GM19467 (cell line): ENCODE results near the gene GALNT10.

Experiments
- ATAC-seq: cut with Tn5 transposase; IDR thresholded peaks from one replicate; pipeline ENCODE4 v1.9.1; 2021; ENCODE audit warnings: mild to moderate bottlenecking, moderate library complexity; ENCODE audit not compliant: unreplicated experiment

The GALNT10 gene

DNA sequence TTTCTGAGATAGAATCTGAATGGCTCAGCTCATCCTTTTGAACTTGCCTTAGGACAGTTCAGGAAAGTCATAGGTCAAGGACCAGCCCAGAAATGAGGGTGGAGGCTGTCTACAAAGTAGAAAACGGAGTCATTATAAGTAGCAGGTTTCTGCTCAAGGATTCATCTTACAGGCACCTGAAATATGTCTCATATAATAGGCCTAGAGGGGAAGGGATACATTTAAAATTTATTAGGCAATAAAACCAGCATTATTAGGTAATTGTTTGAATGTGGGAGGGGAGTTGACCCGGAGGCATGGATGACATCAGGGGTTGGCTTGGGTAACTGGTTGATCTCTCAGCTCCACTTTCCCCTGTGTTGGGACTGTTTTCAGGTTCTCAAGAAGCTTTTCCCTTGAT, 11.9 kb upstream of the GALNT10 start:
- ATAC-seq = no peak

DNA sequence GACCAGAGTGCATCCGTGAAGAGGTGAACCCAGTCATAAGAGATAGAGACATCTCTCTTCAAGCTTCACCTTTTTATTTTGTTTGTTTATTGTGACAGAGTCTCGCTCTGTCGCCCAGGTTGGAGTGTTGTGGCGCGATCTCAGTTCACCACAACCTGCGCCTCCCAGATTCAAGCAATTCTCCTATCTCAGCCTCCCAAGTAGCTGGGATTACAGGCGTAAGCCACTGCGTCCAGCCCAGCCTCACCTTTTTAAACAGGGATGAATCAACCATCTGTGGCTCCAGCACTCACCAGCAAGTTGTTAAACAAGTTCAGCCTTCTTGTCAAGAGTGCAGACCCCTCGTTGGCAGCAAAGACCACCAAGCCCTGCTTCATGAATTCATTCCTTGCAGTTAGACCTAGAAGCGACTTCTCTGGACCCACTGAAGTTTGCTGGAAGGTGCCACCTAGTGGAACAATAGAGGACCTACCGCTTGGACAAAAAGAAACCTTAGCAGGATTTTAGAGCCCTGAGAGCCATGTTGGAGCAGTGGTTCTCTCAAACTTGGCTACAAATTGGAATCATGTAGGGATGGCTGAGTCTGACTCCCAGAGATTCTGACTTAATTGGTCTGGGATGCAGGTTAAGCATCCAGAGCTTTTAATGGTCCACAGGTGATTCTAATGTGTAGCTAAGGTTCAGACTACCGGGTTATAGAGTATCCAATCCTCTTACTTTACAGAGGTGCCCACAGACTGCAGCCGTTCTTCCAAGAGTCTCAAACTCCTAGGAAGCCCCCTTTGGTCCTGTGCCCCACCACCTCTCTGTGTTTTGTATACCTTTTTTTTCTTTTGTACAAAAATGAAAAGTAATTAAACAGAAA, 10.5 kb upstream of the GALNT10 start:
- peak; percentile 90 for ATAC-seq

DNA sequence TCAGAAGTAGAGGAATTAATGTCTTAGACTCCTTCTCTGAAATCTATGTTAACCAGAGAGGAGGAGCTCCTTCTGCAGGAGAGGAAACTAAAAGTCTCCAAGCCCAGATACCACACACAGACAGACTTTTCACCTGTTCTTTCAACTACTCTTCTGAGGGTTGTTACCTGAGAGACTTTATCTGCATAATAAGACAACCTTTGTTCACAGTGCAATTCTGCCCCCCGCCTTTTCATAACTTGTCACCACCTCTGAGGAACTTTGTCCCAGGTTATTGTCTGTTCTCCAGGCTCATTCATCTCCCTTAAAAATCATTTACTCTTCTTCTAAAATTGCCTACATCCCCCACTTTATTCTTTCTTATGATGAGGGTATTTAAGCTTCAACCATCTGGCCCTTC, 9.4 kb upstream of the GALNT10 start:
- ATAC-seq = no peak

DNA sequence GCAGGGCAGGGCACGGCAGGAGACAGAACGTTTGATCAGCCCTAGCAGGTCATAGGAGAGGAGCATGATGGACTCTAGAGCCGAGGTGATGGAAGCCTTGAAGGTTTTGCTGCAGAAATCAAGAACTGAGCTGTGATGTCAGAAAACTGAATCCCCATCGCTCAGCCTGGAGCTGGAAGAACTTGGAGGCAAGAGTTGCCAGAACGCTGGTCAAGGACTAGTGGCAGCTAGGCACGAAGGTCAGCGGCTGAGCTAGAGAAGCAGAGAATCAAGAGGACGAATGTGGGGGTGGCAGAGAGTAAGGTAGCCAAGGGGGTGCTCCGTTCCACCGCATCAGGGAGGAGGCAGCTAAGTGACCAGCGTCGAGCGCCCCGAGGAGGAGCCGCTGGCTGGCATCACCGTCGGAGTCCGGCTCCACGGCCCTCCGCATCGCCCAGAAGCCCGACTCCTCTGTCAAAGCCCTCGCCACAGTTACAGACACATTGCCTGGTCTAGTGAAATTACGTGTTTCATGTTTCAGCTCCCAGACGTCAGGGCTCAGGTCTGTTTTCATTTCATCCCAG, 1.2 kb upstream of the GALNT10 start:
- peak; percentile 1 for ATAC-seq

DNA sequence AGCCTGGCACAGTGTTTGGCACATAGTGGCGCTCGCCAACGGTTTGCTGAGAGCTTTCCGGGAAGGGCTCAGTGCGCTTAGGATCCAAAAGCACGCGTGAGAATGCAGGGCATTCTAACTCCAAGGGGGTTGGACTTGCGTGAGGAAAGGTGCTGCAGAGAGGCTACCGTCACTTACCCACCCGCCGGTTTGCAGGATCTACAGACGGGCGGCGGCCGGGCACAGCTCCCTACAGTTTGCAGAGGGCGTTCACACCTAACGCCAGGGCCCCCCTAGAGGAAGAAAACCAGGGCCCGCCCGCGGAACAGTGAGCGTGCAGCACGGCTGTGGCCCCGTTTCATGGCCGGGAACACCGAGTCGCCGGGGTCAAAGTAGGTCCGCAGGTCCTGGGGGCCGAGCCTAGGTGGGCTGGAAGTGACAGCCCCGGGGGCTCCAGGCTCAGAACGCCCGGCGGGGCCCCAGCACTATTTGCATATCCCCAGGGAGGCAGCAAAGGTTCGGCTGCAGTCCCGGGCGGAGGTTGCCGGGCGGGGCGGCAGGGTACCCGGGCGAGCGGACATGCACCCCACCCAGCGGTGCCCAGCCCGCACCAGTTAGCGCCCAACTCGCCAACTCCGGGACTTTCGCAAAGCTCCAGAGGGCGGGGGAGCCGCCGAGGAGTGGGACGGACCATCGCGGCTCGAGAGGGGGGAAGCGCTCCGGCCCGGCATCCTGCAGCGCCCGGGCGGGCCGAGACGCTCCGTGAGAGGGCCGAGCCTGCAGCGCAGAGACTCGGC, 526 bp upstream of the GALNT10 start:
- peak; percentile 67 for ATAC-seq

DNA sequence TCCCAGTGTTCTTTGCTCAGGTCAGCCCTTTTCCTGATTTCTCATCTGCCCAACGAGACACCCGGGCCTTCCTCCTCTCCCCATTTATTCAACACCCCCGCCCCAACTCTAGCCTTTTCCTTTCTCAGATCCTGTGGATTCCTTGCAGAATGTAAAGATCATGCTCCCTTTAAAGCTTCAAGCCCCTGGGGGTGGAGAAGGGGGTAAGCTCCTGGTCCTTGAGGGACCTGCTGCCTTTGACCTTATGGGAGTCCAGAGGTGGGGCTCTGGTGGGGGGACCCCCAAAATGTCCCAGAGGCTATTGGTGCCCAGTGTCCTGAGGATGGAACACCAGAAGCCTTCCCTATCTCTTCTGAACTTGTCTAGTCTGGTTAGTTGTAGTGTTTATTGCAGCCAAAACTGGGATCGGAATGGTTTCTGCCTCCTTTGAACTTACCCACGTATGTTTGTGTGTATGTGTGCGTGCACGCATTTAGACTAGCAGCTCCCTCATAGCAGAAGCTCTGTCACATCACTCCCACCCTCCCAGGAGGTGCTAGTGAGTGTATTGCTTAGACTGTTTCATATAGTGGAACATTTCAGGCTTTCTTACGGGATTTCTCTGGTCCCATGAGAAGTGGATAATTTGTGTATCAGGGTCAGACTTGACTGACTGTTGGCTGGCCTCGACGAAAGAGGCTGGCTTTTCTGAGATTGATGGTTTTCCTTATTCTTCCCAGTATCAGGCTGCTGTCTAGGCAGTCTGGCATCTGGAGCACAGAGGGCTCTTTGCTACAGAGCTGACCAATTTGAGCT, 1.1 kb downstream of the GALNT10 start:
- ATAC-seq = no peak

DNA sequence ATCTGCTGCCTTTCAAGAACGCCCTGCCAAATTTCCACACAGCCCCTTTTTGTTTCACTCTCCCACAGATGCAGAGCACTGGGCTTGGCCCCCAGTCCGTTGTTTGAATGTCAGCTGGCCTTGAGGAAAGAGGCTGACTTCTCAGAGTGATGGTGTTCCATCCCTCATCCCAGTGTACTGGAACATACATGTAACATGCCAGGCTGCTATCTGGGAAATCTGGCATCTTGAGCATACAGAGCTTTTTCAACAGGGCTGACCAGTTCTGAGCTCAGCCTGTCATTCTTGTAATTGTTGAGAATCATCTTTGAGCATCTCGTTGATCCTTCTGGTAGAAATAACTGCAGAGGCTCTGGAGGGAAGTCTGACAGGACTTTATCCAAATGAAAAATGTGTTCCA, 2.8 kb downstream of the GALNT10 start:
- ATAC-seq = no peak

DNA sequence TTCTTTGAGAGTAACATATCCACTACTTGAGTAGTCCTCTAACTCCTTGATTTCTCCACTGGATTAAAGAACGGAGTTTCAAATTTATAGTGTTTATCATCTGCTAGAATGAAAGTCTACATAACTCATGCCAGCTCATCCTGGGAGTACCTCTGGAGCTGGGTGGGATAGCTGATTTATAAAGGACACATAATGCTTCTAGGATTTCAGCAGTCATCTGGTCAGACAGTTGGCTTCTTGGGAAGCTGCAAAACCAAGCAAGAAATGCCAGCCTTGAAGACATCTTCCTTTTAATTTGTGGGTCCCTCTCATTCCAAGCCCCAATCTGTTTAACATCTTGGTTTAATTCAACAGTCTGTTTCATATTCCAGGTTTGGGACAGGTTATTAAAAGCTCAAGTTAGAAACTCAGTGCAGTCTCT, 3.2 kb downstream of the GALNT10 start:
- no peak for ATAC-seq

DNA sequence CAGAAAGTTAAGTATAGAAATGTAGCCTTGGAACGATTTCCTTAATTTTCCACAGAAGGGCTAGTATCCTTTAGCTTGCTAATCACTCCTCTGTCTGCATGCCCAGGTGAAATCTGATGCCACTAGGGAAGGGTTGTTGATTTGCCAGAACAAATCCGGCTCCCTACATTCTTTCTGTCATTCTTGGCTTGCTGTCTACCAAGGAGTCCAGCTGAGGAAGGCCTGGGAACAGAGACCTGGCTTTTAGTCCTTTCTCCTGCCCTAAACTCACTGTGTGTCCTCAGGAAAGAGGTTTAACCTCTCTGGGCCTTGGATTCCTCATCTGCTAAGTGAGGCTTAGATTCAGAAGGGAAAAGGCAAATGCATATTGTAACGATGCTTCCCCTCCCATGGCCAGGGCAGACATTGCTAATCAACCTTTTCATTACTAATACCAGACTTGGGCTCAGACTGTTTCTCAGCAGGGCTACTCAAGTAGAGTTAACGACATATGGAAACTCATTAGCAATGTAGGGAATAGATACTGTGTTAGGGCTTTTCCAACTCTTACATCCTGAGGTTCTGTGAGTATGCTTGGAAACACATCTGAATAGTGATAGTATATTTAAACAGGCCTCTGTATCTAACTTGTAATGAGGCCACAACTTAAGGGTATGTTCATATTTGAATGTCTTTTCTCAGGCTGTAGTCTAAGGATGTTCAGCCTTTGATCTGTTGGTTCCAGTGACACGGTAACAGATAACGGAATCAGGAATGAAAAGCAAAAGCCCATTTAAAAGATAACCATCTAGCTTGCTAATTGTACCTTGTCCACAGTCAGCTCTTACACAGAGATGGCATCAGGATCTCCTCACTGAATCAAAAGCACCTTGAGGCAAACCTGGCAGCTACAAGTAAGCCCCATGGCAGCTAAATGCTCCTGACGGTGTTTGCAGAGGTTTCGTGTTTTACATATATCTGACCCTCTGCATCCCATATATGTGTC, 4.1 kb downstream of the GALNT10 start:
- no peak for ATAC-seq

DNA sequence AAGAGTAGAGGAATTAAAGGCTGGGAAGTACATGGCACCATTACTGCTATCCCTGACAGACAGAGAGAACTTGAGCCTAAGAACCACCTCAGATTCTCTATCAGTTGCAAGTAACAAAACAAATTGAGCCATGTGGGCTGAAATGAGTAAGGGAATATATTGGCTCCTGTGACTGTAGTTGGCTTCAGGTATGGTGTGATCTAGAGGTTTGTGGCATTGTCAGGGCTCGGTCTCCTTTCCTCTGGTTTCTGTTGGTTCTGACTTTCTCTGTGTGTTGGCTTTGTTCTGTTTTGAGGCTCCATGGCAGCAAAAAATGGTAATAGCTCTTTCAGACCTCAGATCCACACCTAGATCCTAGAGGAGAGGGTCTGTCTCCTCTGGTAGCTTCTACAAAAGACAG, 5.7 kb downstream of the GALNT10 start:
- no peak for ATAC-seq

DNA sequence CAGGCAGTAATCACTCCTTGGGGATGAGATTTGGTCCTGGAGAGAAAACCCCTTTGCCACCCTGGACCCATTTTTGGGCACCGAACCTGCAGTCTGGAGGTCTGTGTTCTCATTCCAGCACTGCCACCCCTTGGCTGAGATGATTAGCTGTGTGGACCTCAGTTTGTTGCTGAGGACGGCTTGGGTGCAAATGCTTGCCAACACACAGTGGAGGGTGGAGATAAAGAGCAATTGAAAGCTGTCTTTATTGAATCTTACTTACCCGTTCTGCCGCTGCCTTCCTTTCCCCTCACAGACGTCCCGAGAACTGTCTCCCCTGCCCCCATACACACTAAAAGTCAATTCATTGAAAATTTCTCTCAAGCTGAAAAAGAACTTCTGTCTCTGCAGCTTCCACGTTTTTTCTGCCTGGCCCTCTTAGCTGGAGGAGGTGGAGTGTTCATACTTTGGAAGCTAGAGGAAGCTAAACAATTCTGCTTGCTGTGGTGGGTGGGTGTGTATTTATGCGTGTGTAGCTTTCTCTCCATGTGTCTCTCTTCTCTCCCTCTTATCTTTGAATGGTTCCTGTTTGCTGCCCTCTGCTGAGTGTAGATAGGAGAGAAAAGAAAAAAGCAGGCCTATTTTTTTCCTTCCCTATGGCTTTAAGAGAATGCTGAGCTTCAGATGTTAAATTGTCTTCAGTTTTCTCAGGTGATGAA, 6.6 kb downstream of the GALNT10 start:
- no peak for ATAC-seq

DNA sequence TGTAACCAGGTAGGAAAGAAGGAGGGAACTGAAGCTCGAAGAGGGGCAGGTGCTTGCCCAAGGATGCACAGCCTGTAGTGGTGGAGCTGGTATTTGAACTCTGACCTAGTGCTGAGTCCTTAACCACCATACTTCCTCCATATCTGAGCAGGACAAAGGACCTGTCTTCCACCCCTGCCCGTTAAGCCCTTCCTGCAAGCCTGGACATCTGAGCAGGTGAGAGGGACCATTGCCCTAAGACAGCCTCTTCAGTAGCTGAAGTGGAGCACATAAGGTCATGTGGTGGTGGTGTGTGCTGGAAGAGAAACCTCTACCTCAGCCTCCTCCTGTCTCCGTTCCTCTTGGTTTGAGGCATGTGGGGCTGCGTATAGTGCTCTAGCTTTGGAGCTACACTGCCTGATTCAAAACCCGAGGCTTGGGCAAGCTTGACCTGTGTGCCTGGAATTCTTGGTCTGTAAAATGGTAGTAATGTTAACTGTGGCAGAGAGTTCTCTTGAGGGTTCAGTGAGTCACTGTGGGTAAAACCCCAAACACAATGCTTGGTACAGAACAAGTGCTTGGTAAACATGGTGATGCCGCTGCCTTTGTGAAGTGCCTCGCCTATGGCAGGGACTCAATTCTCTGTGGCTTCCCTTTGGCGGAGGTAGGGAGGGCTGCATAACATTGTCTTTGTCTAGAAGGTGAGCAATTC, 7.4 kb downstream of the GALNT10 start:
- ATAC-seq = no peak

DNA sequence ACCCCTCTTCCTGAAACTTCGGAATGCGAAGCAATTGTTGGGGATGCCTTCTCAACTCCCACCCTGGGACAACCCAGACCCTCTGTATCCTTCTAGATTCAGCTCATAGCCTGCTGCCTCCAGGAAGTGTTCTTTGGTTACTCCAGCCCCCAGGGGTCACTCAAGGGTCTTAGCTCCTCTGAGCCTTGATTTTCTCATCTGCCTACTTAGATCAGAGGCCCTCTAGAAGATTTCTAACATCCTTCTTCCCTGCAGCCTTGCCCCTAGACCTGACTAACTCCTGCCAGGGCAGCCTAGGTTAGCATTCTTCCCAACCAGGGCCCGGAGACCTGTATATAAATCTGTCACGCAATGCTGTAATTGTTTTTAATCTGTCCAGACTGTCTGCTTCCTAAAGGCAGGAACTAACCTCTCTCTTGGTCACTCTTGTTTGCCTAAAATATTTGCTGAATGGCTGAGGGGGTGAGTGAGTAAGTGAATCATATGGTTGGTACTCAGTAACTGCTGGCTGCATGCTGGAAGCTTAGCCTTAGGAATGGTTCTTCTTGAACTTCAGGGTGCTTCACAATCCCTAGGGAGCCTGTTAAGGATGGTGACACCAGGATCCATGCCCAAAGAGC, 8.2 kb downstream of the GALNT10 start:
- ATAC-seq = no peak

DNA sequence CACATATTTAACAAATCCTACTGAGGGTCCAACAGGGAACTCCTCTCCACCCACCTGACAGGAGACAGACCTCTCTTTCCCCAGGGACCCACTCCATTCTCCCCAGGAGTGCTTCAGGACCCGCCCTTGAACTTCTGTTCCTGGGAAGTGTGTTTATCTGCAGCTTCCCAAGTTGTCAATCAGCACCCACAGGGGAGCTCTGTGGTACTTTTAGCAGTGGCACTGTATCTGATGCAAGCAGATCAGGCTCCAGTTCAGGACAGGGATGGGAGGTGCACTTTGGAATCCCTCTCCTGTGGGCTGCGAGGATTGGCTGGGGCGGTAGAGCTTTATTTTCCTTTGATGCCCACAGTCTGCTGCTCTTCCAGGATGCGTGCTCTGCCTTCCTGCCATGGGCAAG, 8.7 kb downstream of the GALNT10 start:
- no peak for ATAC-seq

DNA sequence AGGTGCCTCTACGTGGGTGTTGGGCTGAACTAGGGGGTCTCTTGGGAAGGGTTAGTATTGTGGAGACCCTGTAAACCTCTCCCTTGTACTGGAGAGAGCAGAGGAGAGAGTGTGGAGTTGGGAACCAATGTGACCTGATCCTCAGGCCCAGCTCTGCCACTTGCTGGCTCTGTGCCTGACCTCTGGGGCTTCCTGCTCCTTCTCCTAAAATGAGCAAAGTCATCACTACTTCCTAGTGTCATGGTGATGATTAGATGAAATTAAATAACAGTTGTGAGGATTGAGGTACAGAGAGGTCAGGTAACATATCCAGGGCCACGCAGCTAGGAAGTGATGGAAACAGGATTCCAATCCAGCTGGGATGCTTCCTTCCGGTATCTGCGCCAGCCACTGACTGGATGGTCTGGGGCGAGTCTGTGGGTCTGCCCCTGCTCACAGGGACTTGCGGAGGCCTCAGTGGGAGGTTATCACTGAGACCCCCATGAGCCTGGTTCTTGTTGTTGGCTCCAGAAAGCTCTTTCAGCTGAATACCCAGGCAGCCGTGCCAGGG, 9.2 kb downstream of the GALNT10 start:
- no peak for ATAC-seq

DNA sequence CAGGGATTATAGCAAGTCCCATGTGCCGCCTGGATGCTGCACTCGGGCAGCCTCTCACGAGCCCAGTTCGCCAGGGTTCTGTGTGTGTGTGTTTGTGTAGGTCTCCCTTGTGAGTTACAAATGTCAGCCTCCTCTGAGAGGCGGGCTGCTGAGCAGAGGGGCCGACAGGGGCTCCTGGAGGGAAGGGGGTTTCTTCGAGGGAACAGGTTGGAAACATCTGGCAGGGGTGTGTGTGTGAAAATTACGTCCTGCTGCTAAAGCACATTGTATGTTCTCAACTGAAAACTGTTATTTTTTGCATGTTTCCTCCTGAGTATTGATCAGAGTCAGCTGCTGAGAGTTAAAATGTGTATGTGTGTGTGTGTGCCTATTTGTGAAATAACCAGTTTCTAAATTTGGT, 9.7 kb downstream of the GALNT10 start:
- ATAC-seq = no peak

DNA sequence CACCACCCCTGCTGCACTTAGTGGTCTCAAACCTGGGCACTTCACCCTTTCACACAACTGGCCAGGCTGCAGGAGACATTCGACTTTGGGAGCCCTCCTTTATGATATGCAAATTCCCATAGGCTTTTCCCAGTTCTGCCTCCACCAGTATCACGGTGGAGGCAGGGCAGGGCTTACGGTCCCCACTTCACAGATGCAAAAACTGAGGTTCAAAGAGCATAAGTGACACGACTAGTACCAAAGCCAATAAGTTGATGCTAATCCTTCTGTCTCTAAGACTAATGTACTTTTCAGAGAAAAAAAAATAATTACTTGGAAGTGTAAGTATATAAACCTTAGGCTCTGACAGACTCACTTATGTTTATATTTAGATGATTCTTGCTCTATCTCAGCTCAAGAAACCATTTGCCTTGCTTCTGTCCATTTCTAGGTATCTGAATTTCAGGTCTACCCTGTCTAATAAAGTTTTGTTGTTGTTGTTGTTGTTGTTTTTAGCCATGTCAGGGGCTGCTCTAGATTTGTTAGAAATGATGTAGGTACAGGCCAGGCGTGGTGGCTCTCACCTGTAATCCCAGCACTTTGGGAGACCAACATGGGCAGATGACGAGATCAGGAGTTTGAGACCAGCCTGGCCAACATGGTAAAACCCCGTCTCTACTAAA, 10.7 kb downstream of the GALNT10 start:
- ATAC-seq = no peak
